B cell (primary cell): ENCODE measurements around the gene ACOXL. TPM values are rescaled to one million over a fixed set of nuclear protein-coding genes. Genes with fewer than 3 reads are reported as not detected.

Experiments used
- ATAC-seq: fragments of 200-7000 bp; cut with Tn5 transposase; one replicate; pipeline ENCODE4 v1.10.0; 2021; ENCODE audit warnings: low read depth, mild to moderate bottlenecking, moderate number of reproducible peaks, moderate library complexity
- CTCF ChIA-PET: fragments of 350-600 bp; sonication (Branson Sonifier 250); formaldehyde crosslinking; loops from one replicate; lab custom pipeline; 2021; ENCODE audit warnings: antibody characterized with exemption, inconsistent platforms; lab: Charles Lee
- POLR2A ChIA-PET: fragments of 350-600 bp; sonication (Branson Sonifier 250); formaldehyde crosslinking; loops from one replicate; lab custom pipeline; 2021; ENCODE audit warnings: antibody characterized with exemption; lab: Charles Lee
- DNase-seq: peaks from one replicate; pipeline ENCODE4 v3.0.0; 2013
- H2AFZ ChIP-seq: 2 replicates; pipeline ENCODE4 v1.6.1; 2012; ENCODE audit warnings: mild to moderate bottlenecking, low read depth, low read length; ENCODE audit not compliant: insufficient read depth, poor library complexity, severe bottlenecking
- H3K27ac ChIP-seq, 2 donors: 1 replicate in 1 of 2; 2 replicates in 1 of 2; pipeline ENCODE4 v1.5.1; 2012 to 2013; ENCODE audit warnings: low read length in 2 of 2, mild to moderate bottlenecking in 2 of 2, moderate library complexity in 1 of 2
- H3K27me3 ChIP-seq, 4 experiments: fragments of 200-600 bp in 1 of 4; sonication (generic) in 1 of 4; replicated peaks in 1 of 4; 1 replicate in 2 of 4; 2 replicates in 2 of 4; pipeline versions ENCODE4 v1.6.1 to v1.7.0; 2013 to 2016; ENCODE audit warnings: low read length in 3 of 4, mild to moderate bottlenecking in 2 of 4, mixed read lengths in 1 of 4, moderate library complexity in 1 of 4; ENCODE audit not compliant: insufficient read depth in 4 of 4, control insufficient read depth in 3 of 4; ENCODE audit errors: control extremely low read depth in 1 of 4
- H3K36me3 ChIP-seq, 2 experiments: replicated peaks in 1 of 2; 1 replicate in 1 of 2; 2 replicates in 1 of 2; pipeline versions ENCODE4 v1.6.1 to v1.7.1; 2013; ENCODE audit warnings: low read length in 1 of 2; ENCODE audit not compliant: insufficient read depth in 2 of 2, control insufficient read depth in 1 of 2; ENCODE audit errors: control extremely low read depth in 1 of 2, extremely low read depth in 1 of 2
- H3K4me1 ChIP-seq, 2 donors: fragments of 200-600 bp in 1 of 2; sonication (generic) in 1 of 2; 1 replicate in 1 of 2; 2 replicates in 1 of 2; pipeline versions ENCODE4 v1.5.1 to v1.6.1; 2013 to 2017; ENCODE audit warnings: low read length in 2 of 2; ENCODE audit not compliant: control insufficient read depth in 2 of 2, insufficient read depth in 2 of 2
- H3K4me2 ChIP-seq: replicated peaks from 2 replicates; pipeline ENCODE3; 2012; ENCODE audit warnings: mild to moderate bottlenecking, low read depth, low read length; ENCODE audit not compliant: poor library complexity, severe bottlenecking
- H3K4me3 ChIP-seq, 5 experiments: fragments of 200-600 bp in 1 of 5; sonication (generic) in 1 of 5; 1 replicate in 3 of 5; 2 replicates in 2 of 5; pipeline versions ENCODE4 v1.5.1 to v1.7.0; 2011 to 2016; ENCODE audit warnings: low read length in 4 of 5, mild to moderate bottlenecking in 4 of 5, low read depth in 2 of 5, control low read depth in 1 of 5, moderate library complexity in 1 of 5; ENCODE audit not compliant: insufficient read depth in 1 of 5; ENCODE audit errors: control extremely low read depth in 1 of 5, extremely low read depth in 1 of 5
- H3K79me2 ChIP-seq: fragments of 200-600 bp; sonication (generic); one replicate; pipeline ENCODE4 v1.6.0; 2016; ENCODE audit warnings: low read length; ENCODE audit not compliant: control insufficient read depth, insufficient read depth
- H3K9ac ChIP-seq: fragments of 200-600 bp; sonication (generic); 2 replicates; pipeline ENCODE4 v1.6.1; 2017; ENCODE audit warnings: mild to moderate bottlenecking, low read length, moderate library complexity
- H3K9me3 ChIP-seq, 3 donors: one replicate each; pipeline versions ENCODE4 v1.6.1 to v1.7.1; 2013; ENCODE audit warnings: low read length in 2 of 3; ENCODE audit not compliant: control insufficient read depth in 2 of 3, insufficient read depth in 1 of 3; ENCODE audit errors: control extremely low read depth in 1 of 3
- H4K20me1 ChIP-seq: 2 replicates; pipeline ENCODE4 v1.6.0; 2012; ENCODE audit warnings: mild to moderate bottlenecking, low read length; ENCODE audit not compliant: insufficient read depth, control insufficient read depth, poor library complexity, severe bottlenecking
- H3K27ac Mint-ChIP-seq: one replicate; pipeline ENCODE4 v1.8.0; 2021; ENCODE audit warnings: mixed read lengths
- H3K27me3 Mint-ChIP-seq: one replicate; pipeline ENCODE4 v1.8.0; 2021; ENCODE audit warnings: mixed read lengths
- H3K4me1 Mint-ChIP-seq: one replicate; pipeline ENCODE4 v1.8.0; 2021; ENCODE audit warnings: mixed read lengths
- H3K4me3 Mint-ChIP-seq: one replicate; pipeline ENCODE4 v1.8.0; 2021; ENCODE audit warnings: mixed read lengths
- H3K9me3 Mint-ChIP-seq: one replicate; pipeline ENCODE4 v1.8.0; 2022; ENCODE audit warnings: mixed read lengths; ENCODE audit not compliant: insufficient read depth
- CTCF ChIP-seq: fragments of 200-600 bp; IDR thresholded peaks from one replicate; pipeline ENCODE4 v1.8.0; 2022; ENCODE audit warnings: antibody characterized with exemption, mild to moderate bottlenecking
- EZH2 ChIP-seq: IDR thresholded peaks from 2 replicates; pipeline ENCODE4 v1.6.1; 2012; ENCODE audit warnings: borderline replicate concordance, low read depth, mild to moderate bottlenecking, moderate library complexity, low read length; ENCODE audit not compliant: insufficient read depth, poor library complexity, severe bottlenecking
- WGBS: methylation state at CpG from one replicate; pipeline ENCODE4 v1.1.5; 2013; ENCODE audit warnings: missing lambda C conversion rate; ENCODE audit not compliant: insufficient coverage; 5-methylcytosine and 5-hydroxymethylcytosine counted together
- intact Hi-C: fragments of 100-400 bp; cut with micrococcal nuclease; formaldehyde crosslinking; loops from one replicate; pipeline ENCODE4 v1.10.0; 2022
- polyA plus RNA-seq: library from polyadenylated mRNA; depleted of rRNA; stranded (reverse); fragments of >200 nt; gene quantifications from 2 replicates; pipeline ENCODE4 v1.2.3, GENCODE V29; 2012
- total RNA-seq, 2 donors: library from RNA; stranded (reverse); fragments of 120-200 nt in 1 of 2; gene quantifications; 1 replicate in 1 of 2; 2 replicates in 1 of 2; pipeline versions ENCODE4 v1.2.3 to v1.2.4, GENCODE V29; 2013 to 2022

The ACOXL gene
- total and polyA plus RNA-seq, 2 donors (not counting 1 experiment from before 2014, with no cell fraction given): 0.06 TPM; not detected in 1

- no peak overlapping the region for H3K4me3 Mint-ChIP-seq
- H3K27ac Mint-ChIP-seq: no peak overlapping the region
- TF ChIP-seq CTCF (no peak), EZH2 (no peak)
- no peaks in the 10 kb centered on the region for H3K9me3 Mint-ChIP-seq
- Histone ChIP-seq H3K79me2 (no peaks in the 10 kb centered on the region), H3K27ac (no peak overlapping the region), H3K36me3 (no peaks in the 10 kb centered on the region), H3K4me3 (no peak overlapping the region), H3K9ac (no peak overlapping the region), H3K4me1 (peaks cover 0 to 12% of the 10 kb centered on the region in 2 donors), H2AFZ (no peak overlapping the region), H3K4me2 (no peak overlapping the region), H3K27me3 (peaks cover 0 to 2% (median 0%) of the 10 kb centered on the region in 4 experiments), H3K9me3 (no peaks in the 10 kb centered on the region), H4K20me1 (no peaks in the 10 kb centered on the region)
- CTCF ChIA-PET: no interaction called here
- peaks cover 11% of the 10 kb centered on the region for H3K4me1 Mint-ChIP-seq
- no peak for DNase-seq
- ATAC-seq: no peak
- POLR2A ChIA-PET: no interaction called here
- WGBS: no CpG with 5 or more reads among the region's 2 CpGs
- peaks cover 25% of the 10 kb centered on the region for H3K27me3 Mint-ChIP-seq
- intact Hi-C loops: no loop called here
Measured at GRCh38 chr2:110870545-110870944, 138.2 kb downstream of the ACOXL start.

- no peak overlapping the region for H3K27ac ChIP-seq
- peaks cover 17% of the 10 kb centered on the region for H3K27me3 Mint-ChIP-seq
- ATAC-seq (no peak), DNase-seq (no peak)
- 83% methylated on average over 6 of the region's 6 CpGs for WGBS
- H3K4me3 ChIP-seq: no peak overlapping the region
- H3K9me3 Mint-ChIP-seq: no peaks in the 10 kb centered on the region
- peaks cover 0 to 2% (median 0%) of the 10 kb centered on the region in 4 experiments for H3K27me3 ChIP-seq
- TF ChIP-seq EZH2 (no peak), CTCF (no peak)
- H3K4me2 ChIP-seq: no peak overlapping the region
- H3K4me1 ChIP-seq: peaks cover 0 to 12% of the 10 kb centered on the region in 2 donors
- intact Hi-C loops: no loop called here
- H3K36me3 ChIP-seq: no peaks in the 10 kb centered on the region
- ChIA-PET POLR2A (no interaction called here), CTCF (no interaction called here)
- no peaks in the 10 kb centered on the region for H4K20me1 ChIP-seq
- no peak overlapping the region for H3K9ac ChIP-seq
- H2AFZ ChIP-seq: no peak overlapping the region
- peaks cover 13% of the 10 kb centered on the region for H3K4me1 Mint-ChIP-seq
- H3K27ac Mint-ChIP-seq: no peak overlapping the region
- H3K9me3 ChIP-seq: no peaks in the 10 kb centered on the region
- H3K79me2 ChIP-seq: no peaks in the 10 kb centered on the region
- H3K4me3 Mint-ChIP-seq: no peak overlapping the region
Measured at GRCh38 chr2:110871637-110872036, 139.3 kb downstream of the ACOXL start.
